Measurements from ENCODE around the gene TNS2. TPM values are rescaled to one million over a fixed set of nuclear protein-coding genes. Genes with fewer than 3 reads are reported as not detected.

Gene TNS2
- total RNA-seq, 2 experiments from 2014 or later: 2.3 to 3.0 TPM

DNA sequence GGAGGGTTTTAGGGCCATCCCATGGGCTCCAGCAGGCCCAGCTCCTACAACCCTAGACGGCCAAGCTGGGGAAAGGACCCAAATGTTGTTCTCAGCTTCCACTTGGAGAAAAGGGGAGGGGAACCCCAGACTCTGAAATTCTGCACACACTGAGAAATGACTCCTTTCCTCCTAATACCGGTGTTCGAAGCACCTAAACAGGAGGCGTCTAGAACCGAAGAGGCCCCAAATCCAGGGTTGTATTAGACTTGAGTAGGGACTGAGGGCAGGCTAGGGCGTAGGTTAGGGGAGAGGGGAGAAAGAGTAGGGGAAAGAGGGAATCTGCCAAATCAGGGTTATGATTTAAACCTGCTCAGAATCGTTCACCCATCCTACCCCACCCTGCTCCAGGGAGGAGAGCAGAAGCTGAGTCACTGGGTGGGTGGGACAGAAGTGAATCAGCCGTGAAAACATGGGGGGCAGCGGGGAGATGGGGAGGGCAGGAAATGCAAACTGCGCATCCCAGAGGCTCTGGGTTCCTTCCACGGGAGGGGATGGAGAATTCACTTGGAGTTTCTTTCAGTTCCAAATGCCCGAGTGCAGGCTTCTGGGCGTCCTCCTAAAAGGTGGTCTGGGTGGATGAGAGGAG is 48.6 kb downstream of the TNS2 start:
- ChIA-PET CTCF (interaction anchor here (0.5 to 7.6 kb wide), 10 partner anchors 13 to 1775 kb away, joined by 3 to 114 read pairs (median 6); partner anchors contain the start of genes BIN2 and SPRYD3), POLR2A (interaction anchor here (0.9 to 4.8 kb wide), 6 partner anchors 14 to 223 kb away, joined by 3 to 37 read pairs (median 6); partner anchors contain the start of genes AAAS and SPRYD3)
- Mint-ChIP-seq H3K27me3 (peaks cover 5% of the 10 kb centered on the region), H3K4me3 (peak overlapping the region; percentile 76), H3K4me1 (ENCODE audit: low read depth) (peaks cover 42% of the 10 kb centered on the region), H3K27ac (peak overlapping the region; percentile 55), H3K9me3 (no peaks in the 10 kb centered on the region), H3K36me3 (ENCODE audit: low read depth) (no peaks in the 10 kb centered on the region)
- peak overlapping the region; percentile 51 for H3K4me3 ChIP-seq (ENCODE audit: low read length)
- peaks cover 57% of the 10 kb centered on the region for H3K4me1 ChIP-seq (ENCODE audit: insufficient read depth, low read length)
- no peaks in the 10 kb centered on the region for H3K9me3 ChIP-seq (ENCODE audit: control insufficient read depth in 1 of 2, insufficient read depth in 1 of 2, low read length in 2 of 2)
- intact Hi-C loops (cut with DNase I, micrococcal nuclease): loop anchor here (2.0 to 5.0 kb wide), 2 partner anchors 20 to 61 kb away; partner anchors contain the start of gene SPRYD3 (in 1 of the 2)
- H3K27me3 ChIP-seq (ENCODE audit: control insufficient read depth in 1 of 2, insufficient read depth in 2 of 2, low read length in 2 of 2): peaks cover 0 to 11% of the 10 kb centered on the region in 2 experiments
- peak in 2 of 14 experiments; percentile 4 to 43 for DNase-seq
- peak overlapping the region in 1 of 2 donors; percentile 29 for H3K27ac ChIP-seq (ENCODE audit: low read depth in 1 of 2, low read length in 2 of 2)
- TF ChIP-seq, protein P1, sequence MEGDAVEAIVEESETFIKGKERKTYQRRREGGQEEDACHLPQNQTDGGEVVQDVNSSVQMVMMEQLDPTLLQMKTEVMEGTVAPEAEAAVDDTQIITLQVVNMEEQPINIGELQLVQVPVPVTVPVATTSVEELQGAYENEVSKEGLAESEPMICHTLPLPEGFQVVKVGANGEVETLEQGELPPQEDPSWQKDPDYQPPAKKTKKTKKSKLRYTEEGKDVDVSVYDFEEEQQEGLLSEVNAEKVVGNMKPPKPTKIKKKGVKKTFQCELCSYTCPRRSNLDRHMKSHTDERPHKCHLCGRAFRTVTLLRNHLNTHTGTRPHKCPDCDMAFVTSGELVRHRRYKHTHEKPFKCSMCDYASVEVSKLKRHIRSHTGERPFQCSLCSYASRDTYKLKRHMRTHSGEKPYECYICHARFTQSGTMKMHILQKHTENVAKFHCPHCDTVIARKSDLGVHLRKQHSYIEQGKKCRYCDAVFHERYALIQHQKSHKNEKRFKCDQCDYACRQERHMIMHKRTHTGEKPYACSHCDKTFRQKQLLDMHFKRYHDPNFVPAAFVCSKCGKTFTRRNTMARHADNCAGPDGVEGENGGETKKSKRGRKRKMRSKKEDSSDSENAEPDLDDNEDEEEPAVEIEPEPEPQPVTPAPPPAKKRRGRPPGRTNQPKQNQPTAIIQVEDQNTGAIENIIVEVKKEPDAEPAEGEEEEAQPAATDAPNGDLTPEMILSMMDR (IDR thresholded peaks at IDR 0.05): no peak
- no peaks in the 10 kb centered on the region for H3K36me3 ChIP-seq (ENCODE audit: insufficient read depth, low read length)
- ATAC-seq (ENCODE audit: poor library complexity): no peak

DNA sequence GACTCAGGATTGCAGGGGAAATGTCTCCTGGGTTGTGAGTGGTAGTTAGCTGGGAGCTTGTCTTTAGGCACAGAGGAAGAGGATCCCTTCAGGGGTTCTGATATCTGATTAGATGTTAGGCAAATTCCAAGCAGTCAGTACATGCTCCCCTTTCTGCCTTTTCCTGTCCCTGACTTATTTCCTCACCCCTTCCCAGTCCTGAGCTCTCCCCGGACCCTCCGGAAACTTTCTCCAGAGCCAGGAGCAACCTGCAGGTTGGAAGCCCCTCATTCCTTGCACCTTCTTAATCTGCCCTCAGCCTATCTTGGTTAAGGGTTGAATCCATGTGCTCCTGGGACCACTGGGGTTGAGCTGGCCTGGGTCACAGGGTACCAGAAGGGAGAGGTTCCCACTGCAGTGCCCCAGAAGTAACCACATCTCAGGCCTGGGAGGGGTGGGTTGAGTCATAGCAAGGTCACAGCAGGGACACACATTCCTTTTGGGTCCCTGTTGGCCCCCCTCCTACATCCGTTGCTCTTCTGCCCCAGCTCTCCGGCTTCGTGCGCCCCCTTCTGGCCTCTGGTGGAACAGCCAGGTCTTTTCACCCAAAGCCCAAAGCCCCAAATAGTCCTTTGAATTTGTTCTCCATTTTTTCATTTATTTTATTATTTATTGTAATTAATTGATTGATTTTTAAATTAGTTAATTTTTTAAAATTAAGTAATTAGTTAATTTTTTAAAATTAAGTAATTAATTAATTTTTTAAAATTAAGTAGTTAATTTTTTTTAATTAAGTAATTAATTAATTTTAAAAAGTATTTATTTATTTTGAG is 49.4 kb downstream of the TNS2 start:
- CTCF ChIA-PET: interaction anchor here (0.7 to 7.6 kb wide), 10 partner anchors 12 to 61 kb away, joined by 3 to 114 read pairs (median 7); partner anchors contain the start of gene SPRYD3
- DNase-seq: peak; percentile 82 to 94 (median 86)
- peaks cover 0 to 11% of the 10 kb centered on the region in 2 experiments for H3K27me3 ChIP-seq (ENCODE audit: control insufficient read depth in 1 of 2, insufficient read depth in 2 of 2, low read length in 2 of 2)
- intact Hi-C loops (cut with DNase I, micrococcal nuclease): loop anchor here (1.0 to 5.0 kb wide), 4 partner anchors 20 to 62 kb away; partner anchors contain the start of gene SPRYD3 (in 2 of the 2)
- H3K27ac Mint-ChIP-seq: peak overlapping the region; percentile 4
- H3K36me3 Mint-ChIP-seq (ENCODE audit: low read depth): no peaks in the 10 kb centered on the region
- no peaks in the 10 kb centered on the region for H3K9me3 ChIP-seq (ENCODE audit: control insufficient read depth in 1 of 2, insufficient read depth in 1 of 2, low read length in 2 of 2)
- H3K4me1 Mint-ChIP-seq (ENCODE audit: low read depth): peaks cover 50% of the 10 kb centered on the region
- H3K4me1 ChIP-seq (ENCODE audit: insufficient read depth, low read length): peaks cover 65% of the 10 kb centered on the region
- H3K9me3 Mint-ChIP-seq: no peaks in the 10 kb centered on the region
- POLR2A ChIA-PET: interaction anchor here (0.7 to 4.8 kb wide), 6 partner anchors 14 to 222 kb away, joined by 3 to 37 read pairs (median 6); partner anchors contain the start of genes AAAS and SPRYD3
- no peaks in the 10 kb centered on the region for H3K36me3 ChIP-seq (ENCODE audit: insufficient read depth, low read length)
- peaks cover 5% of the 10 kb centered on the region for H3K27me3 Mint-ChIP-seq
- ATAC-seq (ENCODE audit: poor library complexity): peak; percentile 73
- H3K4me3 ChIP-seq (ENCODE audit: low read length): no peak overlapping the region
- H3K4me3 Mint-ChIP-seq: peak overlapping the region; percentile 71
- H3K27ac ChIP-seq (ENCODE audit: low read depth in 1 of 2, low read length in 2 of 2): no peak overlapping the region
- TF ChIP-seq, protein P1 (IDR thresholded peaks at IDR 0.05): peak; percentile 97

DNA sequence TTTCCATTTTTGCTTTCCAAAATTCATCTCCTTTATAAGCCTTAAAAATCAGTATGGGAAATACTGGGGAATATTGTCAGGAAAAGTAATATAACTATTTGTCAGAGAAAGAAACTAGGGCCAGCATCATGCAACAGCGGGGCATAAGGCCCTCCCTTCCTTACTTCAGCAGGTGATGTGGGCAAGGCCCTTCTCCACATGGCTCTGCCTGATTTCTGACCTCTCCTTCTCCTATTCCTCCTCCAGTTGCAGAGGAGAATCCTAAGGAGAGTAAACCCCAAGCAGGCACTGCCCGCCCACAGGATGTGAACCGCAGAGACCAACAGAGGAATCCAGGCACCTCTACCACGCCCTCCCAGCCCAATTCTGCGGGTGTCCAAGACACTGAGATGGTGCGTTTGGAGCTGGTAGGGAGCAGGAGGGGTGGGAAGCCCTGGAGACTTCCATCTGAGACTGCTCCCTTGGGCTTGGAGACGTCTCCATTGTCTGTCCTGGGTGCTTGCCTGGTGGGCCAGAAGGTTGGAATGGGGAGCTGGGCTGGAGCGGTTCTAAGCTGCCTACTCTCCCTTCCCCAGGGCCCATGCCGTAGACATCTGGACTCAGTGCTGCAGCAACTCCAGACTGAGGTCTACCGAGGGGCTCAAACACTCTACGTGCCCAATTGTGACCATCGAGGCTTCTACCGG is 50.7 kb downstream of the TNS2 start:
- H3K27me3 Mint-ChIP-seq: peaks cover 5% of the 10 kb centered on the region
- no peak overlapping the region for H3K27ac Mint-ChIP-seq
- CTCF ChIA-PET: interaction anchor here (1.2 to 7.6 kb wide), 6 partner anchors 13 to 46 kb away, joined by 3 to 114 read pairs (median 12); partner anchors contain the start of gene SPRYD3
- POLR2A ChIA-PET: interaction anchor here (4.8 kb wide), 1 partner anchor 34 kb away, joined by 26 read pairs; no protein-coding TSS in a partner anchor
- no peaks in the 10 kb centered on the region for H3K9me3 Mint-ChIP-seq
- no peak for DNase-seq
- Histone ChIP-seq H3K36me3 (ENCODE audit: insufficient read depth, low read length) (no peaks in the 10 kb centered on the region), H3K27me3 (ENCODE audit: control insufficient read depth in 1 of 2, insufficient read depth in 2 of 2, low read length in 2 of 2) (peaks cover 0 to 11% of the 10 kb centered on the region in 2 experiments), H3K4me1 (ENCODE audit: insufficient read depth, low read length) (peaks cover 75% of the 10 kb centered on the region), H3K4me3 (ENCODE audit: low read length) (no peak overlapping the region), H3K9me3 (ENCODE audit: control insufficient read depth in 1 of 2, insufficient read depth in 1 of 2, low read length in 2 of 2) (no peaks in the 10 kb centered on the region), H3K27ac (ENCODE audit: low read depth in 1 of 2, low read length in 2 of 2) (no peak overlapping the region)
- intact Hi-C loops (cut with DNase I, micrococcal nuclease): no loop called here
- H3K36me3 Mint-ChIP-seq (ENCODE audit: low read depth): no peaks in the 10 kb centered on the region
- ATAC-seq (ENCODE audit: poor library complexity): no peak
- no peak overlapping the region for H3K4me3 Mint-ChIP-seq
- H3K4me1 Mint-ChIP-seq (ENCODE audit: low read depth): peaks cover 53% of the 10 kb centered on the region
- TF ChIP-seq, protein P1 (IDR thresholded peaks at IDR 0.05): no peak
